ENCODE measurements around the gene GLT8D1. TPM values are rescaled to one million over a fixed set of nuclear protein-coding genes. Genes with fewer than 3 reads are reported as not detected.
A peak's percentile ranks its signal among the peaks of the same experiment; 100 is the strongest.

Gene GLT8D1
- total and polyA plus RNA-seq, 2 of the 13 experiments (the other 11 are each of a cell fraction or from before 2014, with no cell fraction given) = 110 to 121 TPM

GRCh38 chr3:52705688-52706686 is at the start of gene GLT8D1, which contains the start of gene SPCS1 (continued):
- no peak for TF ChIP-seq ZUFSP (CRISPR knock-in tag; IDR thresholded peaks at IDR 0.05; ENCODE audit: borderline replicate concordance)
- TF ChIP-seq ZKSCAN8 (CRISPR knock-in tag; IDR thresholded peaks at IDR 0.05; ENCODE audit: borderline replicate concordance) = 0 out of 2 replicates have a peak, but pooled peaks have one; percentile 10
- TF ChIP-seq JARID2 (CRISPR knock-in tag; IDR thresholded peaks at IDR 0.05; ENCODE audit: insufficient replicate concordance) = no peak
- peak; percentile 74; the same call in 1 of the 2 replicates for TF ChIP-seq ZNF546 (CRISPR knock-in tag; conservative IDR thresholded peaks at IDR 0.05)
- peak; percentile 66; the same call in 1 of the 2 replicates for TF ChIP-seq MEF2D (CRISPR knock-in tag; IDR thresholded peaks at IDR 0.05)
- TF ChIP-seq BRD4 (CRISPR knock-in tag; IDR thresholded peaks at IDR 0.05) = peak; percentile 84; the same call in 1 of the 2 replicates
- no peak for TF ChIP-seq ONECUT2 (CRISPR knock-in tag; IDR thresholded peaks at IDR 0.05)
- no peak for TF ChIP-seq SNAI1 (CRISPR knock-in tag; IDR thresholded peaks at IDR 0.05; ENCODE audit: borderline replicate concordance)
- TF ChIP-seq KAT2B (IDR thresholded peaks at IDR 0.05; ENCODE audit: borderline replicate concordance, low read depth, low read length) = no peak
- TF ChIP-seq ZNF792 (CRISPR knock-in tag; IDR thresholded peaks at IDR 0.05) = peak; percentile 69; the same call in 1 of the 2 replicates
- peak; percentile 84 for TF ChIP-seq SALL1 (CRISPR knock-in tag; IDR thresholded peaks at IDR 0.05)
- no peak for TF ChIP-seq NFE2L2 (IDR thresholded peaks at IDR 0.05; ENCODE audit: low read length)
- no peak for TF ChIP-seq CC2D1A (CRISPR knock-in tag; IDR thresholded peaks at IDR 0.05)
- peak; percentile 91; the same call in 1 of the 2 replicates for TF ChIP-seq TP53 (CRISPR knock-in tag; conservative IDR thresholded peaks at IDR 0.05)
- TF ChIP-seq ZSCAN31 (CRISPR knock-in tag; IDR thresholded peaks at IDR 0.05; ENCODE audit: low read depth) = peak; percentile 89
- TF ChIP-seq GABPA (IDR thresholded peaks at IDR 0.05; ENCODE audit: low read depth, low read length) = peak; percentile 99
- peak; percentile 93 for TF ChIP-seq GABPA (CRISPR knock-in tag; IDR thresholded peaks at IDR 0.05; ENCODE audit: low read depth)
- TF ChIP-seq MAFG (CRISPR knock-in tag; IDR thresholded peaks at IDR 0.05) = no peak
- peak; percentile 73 for TF ChIP-seq MXD3 (CRISPR knock-in tag; IDR thresholded peaks at IDR 0.05)
- TF ChIP-seq ETS1 (CRISPR knock-in tag; IDR thresholded peaks at IDR 0.05) = no peak; the same call in 1 of the 2 replicates
- peak; percentile 79; the same call in 1 of the 2 replicates for TF ChIP-seq WIZ (CRISPR knock-in tag; IDR thresholded peaks at IDR 0.05)
- TF ChIP-seq HOXA3 (CRISPR knock-in tag; IDR thresholded peaks at IDR 0.05) = peak; percentile 87
- TF ChIP-seq MIER3 (CRISPR knock-in tag; IDR thresholded peaks at IDR 0.05; ENCODE audit: borderline replicate concordance) = peak; percentile 19; the same call in 1 of the 2 replicates
- TF ChIP-seq ZNF879 (CRISPR knock-in tag; IDR thresholded peaks at IDR 0.05) = no peak
- peak; percentile 67; the same call in 1 of the 2 replicates for TF ChIP-seq RNF2 (conservative IDR thresholded peaks at IDR 0.05; ENCODE audit: low read depth)
- no peak for TF ChIP-seq TEAD2 (CRISPR knock-in tag; IDR thresholded peaks at IDR 0.05)
- peak; percentile 68 for TF ChIP-seq RBM39 (IDR thresholded peaks at IDR 0.05; ENCODE audit: low read depth, low read length, poor library complexity, severe bottlenecking)
- TF ChIP-seq PCBP1 (IDR thresholded peaks at IDR 0.05; ENCODE audit: borderline replicate concordance, low read depth, low read length) = no peak
- no peak for TF ChIP-seq ZNF101 (CRISPR knock-in tag; IDR thresholded peaks at IDR 0.05; ENCODE audit: borderline replicate concordance, low read depth)

Measured in HepG2 (cell line).